ENCODE data around the gene CLDN24. TPM values are rescaled to one million over a fixed set of nuclear protein-coding genes. Genes with fewer than 3 reads are reported as not detected.

Gene CLDN24
- polyA plus RNA-seq, 2 of the 4 experiments (the other 2 are of a cell fraction): not detected

- ChIA-PET POLR2A (no interaction called here), CTCF (no interaction called here)
- no peak for FAIRE-seq
- H3K4me2 ChIP-seq: no peak overlapping the region
- H3K9me3 ChIP-seq: no peaks in the 10 kb centered on the region
- DNase-seq (ENCODE audit: low read depth in 1 of 2, low spot score in 1 of 2): no peak
- no peak overlapping the region for H3K4me3 ChIP-seq
- TF ChIP-seq PBX3 (IDR thresholded peaks at IDR 0.05) (no peak), MAFK (IDR thresholded peaks at IDR 0.05; ENCODE audit: partially characterized antibody) (no peak)
- no peak for ATAC-seq
- 94% methylated on average over 6 of the region's 6 CpGs for WGBS (ENCODE audit: missing lambda C conversion rate)
- no peaks in the 10 kb centered on the region for H3K4me1 ChIP-seq
- H3K27ac ChIP-seq: no peak overlapping the region
These were observed 22.2 kb downstream of the CLDN24 start for GRCh38 chr4:183300070-183300469.

- ChIA-PET CTCF (no interaction called here), POLR2A (no interaction called here)
- no peak for DNase-seq (ENCODE audit: low read depth in 1 of 2, low spot score in 1 of 2)
- 94% methylated on average over 2 of the region's 2 CpGs for WGBS (ENCODE audit: missing lambda C conversion rate)
- no peaks in the 10 kb centered on the region for H3K9me3 ChIP-seq
- FAIRE-seq: no peak
- ATAC-seq: no peak
- TF ChIP-seq BCL3 (IDR thresholded peaks at IDR 0.05) (no peak), ELK1 (IDR thresholded peaks at IDR 0.05; ENCODE audit: low read depth, low read length) (no peak), BHLHE40 (IDR thresholded peaks at IDR 0.05; ENCODE audit: low read depth, low read length) (no peak), E2F6 (IDR thresholded peaks at IDR 0.05; ENCODE audit: borderline replicate concordance, low read depth) (no peak)
- no peak overlapping the region for H3K4me3 ChIP-seq
- no peak overlapping the region for H3K27ac ChIP-seq
- H3K4me2 ChIP-seq: no peak overlapping the region
- no peaks in the 10 kb centered on the region for H3K4me1 ChIP-seq
These were observed 22.8 kb downstream of the CLDN24 start for GRCh38 chr4:183299464-183299863.

- no peak for ATAC-seq
- POLR2A ChIA-PET: no interaction called here
These were observed 24.6 kb downstream of the CLDN24 start for GRCh38 chr4:183297675-183298074.

GRCh38 chr4:183295711-183296110 lies 26.5 kb downstream of the CLDN24 start:
- FAIRE-seq: no peak
- WGBS (ENCODE audit: missing lambda C conversion rate): 87% methylated on average over 10 of the region's 10 CpGs
- H3K4me2 ChIP-seq: no peak overlapping the region
- no peaks in the 10 kb centered on the region for H3K9me3 ChIP-seq
- ATAC-seq: no peak
- CTCF ChIA-PET: no interaction called here
- POLR2A ChIA-PET: no interaction called here
- TF ChIP-seq RNF2 (IDR thresholded peaks at IDR 0.05; ENCODE audit: borderline replicate concordance, low read depth) (no peak), SREBF2 (IDR thresholded peaks at IDR 0.05) (no peak), ZC3H11A (IDR thresholded peaks at IDR 0.05) (no peak), JUNB (IDR thresholded peaks at IDR 0.05) (no peak), ESRRA (IDR thresholded peaks at IDR 0.05; ENCODE audit: borderline replicate concordance, low read length) (no peak), BCL3 (IDR thresholded peaks at IDR 0.05) (no peak)
- H3K27ac ChIP-seq: no peak overlapping the region
- no peak overlapping the region for H3K4me3 ChIP-seq
- no peaks in the 10 kb centered on the region for H3K4me1 ChIP-seq
- DNase-seq (ENCODE audit: low read depth in 1 of 2, low spot score in 1 of 2): no peak

More at GRCh38 chr4:183297675-183298074, 24.6 kb downstream of the CLDN24 start:
- no peak overlapping the region for H3K4me2 ChIP-seq
- H3K4me3 ChIP-seq: no peak overlapping the region
- H3K4me1 ChIP-seq: no peaks in the 10 kb centered on the region
- WGBS (ENCODE audit: missing lambda C conversion rate): 97% methylated on average over 3 of the region's 3 CpGs
- FAIRE-seq: no peak
- CTCF ChIA-PET: interaction anchor here (1.7 kb wide), 1 partner anchor 11 kb away, joined by 4 read pairs; no protein-coding TSS in a partner anchor
- H3K27ac ChIP-seq: no peak overlapping the region
- no peak for DNase-seq (ENCODE audit: low read depth in 1 of 2, low spot score in 1 of 2)
- no peaks in the 10 kb centered on the region for H3K9me3 ChIP-seq
- no peak for TF ChIP-seq NPAS2 (CRISPR knock-in tag; IDR thresholded peaks at IDR 0.05; ENCODE audit: borderline replicate concordance)
